ENCODE results near the gene PPP1R13B.

- TF ChIP-seq CTCF (IDR thresholded peaks at IDR 0.05) (no peak), POLR2A (IDR thresholded peaks at IDR 0.05) (no peak)
Observed at GRCh38 chr14:103731481-103731880, 115.9 kb downstream of the PPP1R13B start.

Measured in esophagus squamous epithelium (tissue), 4 donors.